GM12874 (cell line): Measurements from ENCODE around the gene TMED9.

Source experiments
- CTCF ChIP-seq: IDR thresholded peaks from 2 replicates; pipeline ENCODE4 v1.5.1; 2011; ENCODE audit warnings: low read depth, mild to moderate bottlenecking, control low read depth, low read length, moderate library complexity; ENCODE audit not compliant: insufficient read depth

Gene TMED9

GRCh38 chr5:177552839-177553455 is 39.1 kb upstream of the TMED9 start:
- no peak for TF ChIP-seq CTCF

- TF ChIP-seq CTCF, result no peak
Observed at GRCh38 chr5:177553671-177554429, 38.2 kb upstream of the TMED9 start.

- no peak for TF ChIP-seq CTCF
Observed at GRCh38 chr5:177554474-177555111, 37.4 kb upstream of the TMED9 start, which contains the start of gene FAM193B. Gene FAM193B, minus strand, starts transcription at chr5:177554563. Its CDS starts 105 bp downstream, at chr5:177554458.

- TF ChIP-seq CTCF, result no peak
Observed at GRCh38 chr5:177555228-177555627, 36.8 kb upstream of the TMED9 start.

GRCh38 chr5:177555665-177556064 is 36.3 kb upstream of the TMED9 start:
- TF ChIP-seq CTCF, result no peak

GRCh38 chr5:177557041-177557647 is 34.9 kb upstream of the TMED9 start:
- TF ChIP-seq CTCF, result no peak

- TF ChIP-seq CTCF, result no peak
Observed at GRCh38 chr5:177557796-177558195, 34.2 kb upstream of the TMED9 start.
